HG03108 (cell line): ENCODE measurements around the gene INMT.
A peak's percentile ranks its signal among the peaks of the same experiment; 100 is the strongest.

Source experiments
- ATAC-seq: cut with Tn5 transposase; IDR thresholded peaks from one replicate; pipeline ENCODE4 v1.9.1; 2021; ENCODE audit warnings: moderate library complexity; ENCODE audit not compliant: unreplicated experiment

The INMT gene

GRCh38 chr7:30750683-30751650 is 968 bp upstream of the INMT start:
- no peak for ATAC-seq

- ATAC-seq, result no peak
Measured at GRCh38 chr7:30752484-30752883, 549 bp downstream of the INMT start.

DNA sequence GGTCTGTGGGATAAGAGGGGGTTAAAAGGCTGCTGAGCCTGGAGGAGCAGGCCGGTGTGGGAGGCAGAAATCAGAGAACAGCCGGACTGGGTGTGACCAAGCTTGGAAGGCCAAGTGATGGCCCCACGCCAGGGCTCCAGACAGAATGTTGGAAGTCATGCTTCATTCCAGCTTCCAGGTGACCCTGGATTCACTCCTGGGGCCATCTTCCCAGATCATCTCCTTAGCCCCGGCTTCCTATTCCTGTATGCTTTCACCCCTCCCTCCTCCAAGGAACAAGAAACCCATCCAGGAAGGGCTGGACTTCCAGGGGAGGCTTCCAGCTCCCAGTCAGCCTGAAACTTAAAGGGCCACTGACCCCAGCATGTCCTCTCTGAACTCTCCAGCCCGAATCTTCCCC is 1.0 kb downstream of the INMT start:
- ATAC-seq, result no peak

DNA sequence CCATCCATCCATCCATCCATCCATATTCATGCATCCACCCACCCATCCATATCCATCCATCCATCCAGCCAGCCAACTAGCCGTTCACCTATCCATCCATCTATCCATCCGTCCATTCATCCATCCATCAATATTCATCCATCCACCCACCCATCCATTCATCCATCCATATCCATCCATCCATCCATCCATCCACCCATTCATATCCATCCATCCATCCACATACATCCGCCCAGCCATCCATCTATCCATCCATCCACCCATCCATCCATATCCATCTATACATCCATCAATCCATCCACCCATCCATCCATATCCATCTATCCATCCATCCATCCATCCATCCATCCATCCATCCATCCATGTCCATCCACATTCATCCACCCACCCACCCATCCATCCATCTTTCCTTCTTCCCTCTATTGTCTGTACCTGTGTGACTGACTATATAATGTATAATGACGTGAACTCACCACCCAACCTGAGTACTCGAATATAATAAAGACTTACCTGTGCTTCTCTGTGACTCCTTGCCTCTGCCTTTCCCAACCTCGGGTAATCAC is 2.5 kb downstream of the INMT start:
- ATAC-seq, result no peak

DNA sequence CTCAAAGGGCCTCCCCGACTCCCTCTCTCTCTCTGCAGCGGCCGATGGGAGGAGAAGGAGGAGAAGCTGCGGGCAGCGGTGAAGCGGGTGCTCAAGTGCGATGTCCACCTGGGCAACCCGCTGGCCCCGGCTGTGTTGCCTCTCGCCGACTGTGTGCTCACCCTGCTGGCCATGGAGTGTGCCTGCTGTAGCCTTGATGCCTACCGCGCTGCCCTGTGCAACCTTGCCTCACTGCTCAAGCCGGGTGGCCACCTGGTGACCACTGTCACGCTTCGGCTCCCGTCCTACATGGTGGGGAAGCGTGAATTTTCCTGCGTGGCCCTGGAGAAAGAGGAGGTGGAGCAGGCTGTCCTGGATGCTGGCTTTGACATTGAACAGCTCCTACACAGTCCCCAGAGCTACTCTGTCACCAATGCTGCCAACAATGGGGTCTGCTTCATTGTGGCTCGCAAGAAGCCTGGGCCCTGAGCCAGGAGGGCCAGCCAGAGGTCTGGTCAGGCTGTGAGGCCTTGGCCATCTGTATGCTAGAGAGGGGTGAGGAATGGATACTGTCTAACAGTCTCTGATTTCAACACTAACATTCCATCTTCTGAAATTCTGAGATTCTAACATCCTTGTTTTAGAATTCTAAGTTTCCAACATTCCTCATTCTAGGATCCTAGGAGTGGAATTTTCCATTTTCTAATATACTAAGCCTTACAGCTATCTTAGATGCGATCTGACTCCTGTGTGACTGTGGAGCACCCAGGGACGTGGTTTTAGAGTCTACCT is 3.6 kb downstream of the INMT start:
- no peak for ATAC-seq

- ATAC-seq, result no peak
Measured at GRCh38 chr7:30757342-30757692, 5.4 kb downstream of the INMT start.

- ATAC-seq, result no peak
Measured at GRCh38 chr7:30760514-30761213, 8.7 kb downstream of the INMT start.

GRCh38 chr7:30761214-30762156 is 9.6 kb downstream of the INMT start:
- no peak for ATAC-seq

DNA sequence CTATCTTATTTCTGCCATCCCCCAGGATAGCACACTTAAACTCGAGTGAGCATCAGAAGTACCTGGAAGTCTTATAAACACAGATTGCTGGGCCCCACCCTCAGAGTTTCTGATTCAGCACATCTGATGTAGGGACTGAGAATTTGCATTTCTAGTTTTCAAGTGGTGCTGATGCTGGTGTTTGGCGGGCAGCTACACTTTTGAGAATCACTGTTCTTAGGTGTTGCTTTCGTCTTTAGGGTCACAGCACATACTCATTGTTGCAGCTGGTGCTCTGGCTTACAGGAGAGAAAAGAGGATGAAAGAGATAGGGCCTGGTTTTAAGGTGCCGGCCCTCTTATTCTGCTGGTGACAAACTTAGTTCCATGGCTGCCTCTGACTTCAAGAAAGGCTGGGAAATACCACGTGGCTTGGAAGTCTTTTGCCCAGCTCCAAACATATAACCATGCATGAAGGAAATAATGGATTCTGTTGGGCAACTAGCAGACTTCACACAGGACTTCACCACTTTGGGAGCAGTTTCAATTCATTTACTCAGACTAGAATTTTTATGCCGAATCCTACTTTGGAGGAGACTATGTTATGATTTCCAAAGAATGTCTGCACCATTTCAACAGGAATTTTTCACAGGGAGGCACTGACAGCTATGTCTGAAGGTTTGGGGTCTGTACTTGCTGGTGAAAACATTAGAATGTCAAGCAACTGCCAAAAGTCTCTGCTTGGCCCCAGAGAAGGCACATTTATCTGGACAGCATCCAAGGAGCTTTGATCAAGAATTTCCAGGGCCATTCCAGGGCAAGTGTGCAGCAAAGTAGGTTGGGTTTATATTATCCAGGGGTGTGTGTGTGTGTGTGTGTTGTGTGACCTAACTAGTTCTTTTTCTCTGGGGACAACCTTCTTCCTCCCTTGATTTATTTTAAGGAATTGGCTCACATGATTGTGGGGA is 12.4 kb downstream of the INMT start:
- ATAC-seq, result no peak

DNA sequence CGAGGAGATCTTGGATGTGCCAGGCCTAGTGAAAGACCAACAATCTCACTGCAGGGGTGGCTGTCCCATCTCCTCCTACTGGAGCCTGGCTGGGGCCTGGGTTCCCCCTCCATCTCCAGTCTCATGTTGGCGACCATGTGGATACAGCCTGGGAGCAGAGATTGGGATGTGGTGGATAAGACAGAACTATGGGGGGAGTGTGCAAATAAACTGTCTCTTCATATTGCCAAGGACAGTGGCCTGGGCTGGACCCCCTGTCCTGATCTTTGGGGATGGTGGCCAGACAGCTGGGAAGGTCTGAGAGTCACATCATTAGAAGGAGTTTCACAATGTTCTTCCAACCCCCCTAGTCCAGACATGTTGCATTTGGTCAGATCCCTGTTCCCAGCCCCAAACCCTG is 13.5 kb downstream of the INMT start:
- no peak for ATAC-seq

- no peak for ATAC-seq
Measured at GRCh38 chr7:30770845-30771173, 18.9 kb downstream of the INMT start.

DNA sequence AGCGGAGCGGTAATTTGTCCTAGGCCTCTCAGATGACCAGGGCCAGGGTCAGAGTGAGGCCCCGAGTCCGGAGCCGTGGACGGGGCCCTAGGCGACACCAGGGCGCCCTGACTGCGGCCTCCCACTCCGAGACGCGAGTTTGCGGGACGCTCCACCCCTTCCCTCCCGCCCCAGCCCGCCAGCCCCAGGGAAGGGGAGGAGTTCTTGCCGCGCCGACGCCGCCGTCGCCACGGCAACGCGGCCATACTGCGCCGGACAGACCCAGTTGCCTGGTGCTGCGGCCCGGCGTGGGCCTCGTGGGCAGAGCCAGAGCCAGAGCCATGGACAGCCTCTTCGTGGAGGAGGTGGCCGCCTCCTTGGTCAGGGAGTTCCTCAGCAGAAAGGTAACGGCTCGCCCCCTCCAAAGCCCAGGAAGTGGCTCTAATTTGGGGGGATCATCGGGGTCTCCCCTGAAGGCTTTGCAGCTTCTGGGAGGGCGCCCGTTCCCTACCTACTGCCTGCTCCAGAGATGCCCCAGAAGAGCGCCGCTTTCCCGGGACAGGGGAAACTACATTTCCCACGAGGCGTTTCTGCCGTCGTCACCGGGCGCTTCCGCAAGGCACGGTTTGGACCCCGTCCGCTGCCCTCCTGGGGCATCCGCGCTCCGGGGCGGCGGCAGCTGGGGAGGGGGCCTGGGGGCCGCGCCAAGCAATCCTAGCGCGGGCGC is 19.4 kb downstream of the INMT start, which contains the start of gene MINDY4:
TSS of gene MINDY4 (plus strand) at position 244 of the 706 bp plus-strand sequence. CDS start at position 321, 77 bp downstream.
- ATAC-seq, result peak; percentile 70

DNA sequence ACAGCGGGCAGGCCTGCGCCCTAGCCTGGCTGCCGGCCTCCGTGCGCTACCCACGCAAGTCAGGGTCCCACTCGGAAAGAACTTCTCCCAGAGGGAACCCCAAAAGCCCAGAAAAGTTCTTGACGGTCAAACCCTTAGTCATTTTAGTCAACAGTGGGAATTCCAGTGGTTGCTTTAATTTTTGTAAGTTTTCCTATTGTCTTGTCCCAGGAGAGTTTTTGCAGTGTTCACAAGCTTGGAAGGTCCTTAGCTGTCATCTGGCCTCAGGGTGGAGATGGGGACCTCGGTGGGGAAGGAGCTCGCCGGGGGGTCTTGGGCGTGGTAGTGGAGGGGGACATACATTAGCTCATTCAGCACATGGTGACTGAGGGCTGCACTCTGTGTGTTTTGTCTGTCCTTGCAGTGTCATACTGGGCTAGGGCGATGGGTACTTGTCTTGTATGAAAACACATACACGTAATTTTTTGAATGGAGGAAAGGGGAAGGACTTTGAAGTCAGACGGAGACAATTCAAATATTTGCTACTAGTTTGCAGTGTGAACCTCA is 20.0 kb downstream of the INMT start:
- ATAC-seq, result no peak

DNA sequence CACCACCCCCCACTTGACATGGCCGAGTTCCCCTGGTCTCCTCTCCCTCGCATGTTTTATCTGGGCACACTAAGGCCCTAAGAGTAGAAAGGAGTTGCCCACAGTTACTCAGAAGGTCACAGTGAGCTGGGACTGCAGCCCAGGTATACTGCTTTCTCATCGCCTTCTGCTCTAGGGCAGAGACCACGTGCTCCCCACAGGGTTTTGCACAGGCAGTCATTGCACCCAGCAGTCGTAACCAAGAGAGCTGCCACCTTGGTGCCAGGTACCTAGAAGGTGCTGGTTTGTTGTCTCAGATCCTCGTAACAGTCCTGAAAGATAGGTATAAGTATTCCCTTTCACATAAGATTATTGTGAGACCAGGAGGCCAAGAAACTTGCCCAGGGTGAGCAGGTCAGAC is 21.0 kb downstream of the INMT start:
- ATAC-seq, result no peak

GRCh38 chr7:30775992-30776391 is 24.1 kb downstream of the INMT start:
- ATAC-seq, result no peak

- no peak for ATAC-seq
Measured at GRCh38 chr7:30776971-30777370, 25.0 kb downstream of the INMT start.

- ATAC-seq, result no peak
Measured at GRCh38 chr7:30778255-30779025, 26.5 kb downstream of the INMT start.
